Fibroblast of the conjunctiva (primary cell): ENCODE data around the gene MVP.
"Not testable (repeated sequence)": the region's sequence is repeated elsewhere in the genome, so short reads cannot be mapped to it uniquely, and the experiment has no call there.

Experiments used
- DNase-seq: peaks from one replicate; pipeline ENCODE4 v3.0.0-alpha.2; 2010; ENCODE audit warnings: low read depth

The MVP gene

DNA sequence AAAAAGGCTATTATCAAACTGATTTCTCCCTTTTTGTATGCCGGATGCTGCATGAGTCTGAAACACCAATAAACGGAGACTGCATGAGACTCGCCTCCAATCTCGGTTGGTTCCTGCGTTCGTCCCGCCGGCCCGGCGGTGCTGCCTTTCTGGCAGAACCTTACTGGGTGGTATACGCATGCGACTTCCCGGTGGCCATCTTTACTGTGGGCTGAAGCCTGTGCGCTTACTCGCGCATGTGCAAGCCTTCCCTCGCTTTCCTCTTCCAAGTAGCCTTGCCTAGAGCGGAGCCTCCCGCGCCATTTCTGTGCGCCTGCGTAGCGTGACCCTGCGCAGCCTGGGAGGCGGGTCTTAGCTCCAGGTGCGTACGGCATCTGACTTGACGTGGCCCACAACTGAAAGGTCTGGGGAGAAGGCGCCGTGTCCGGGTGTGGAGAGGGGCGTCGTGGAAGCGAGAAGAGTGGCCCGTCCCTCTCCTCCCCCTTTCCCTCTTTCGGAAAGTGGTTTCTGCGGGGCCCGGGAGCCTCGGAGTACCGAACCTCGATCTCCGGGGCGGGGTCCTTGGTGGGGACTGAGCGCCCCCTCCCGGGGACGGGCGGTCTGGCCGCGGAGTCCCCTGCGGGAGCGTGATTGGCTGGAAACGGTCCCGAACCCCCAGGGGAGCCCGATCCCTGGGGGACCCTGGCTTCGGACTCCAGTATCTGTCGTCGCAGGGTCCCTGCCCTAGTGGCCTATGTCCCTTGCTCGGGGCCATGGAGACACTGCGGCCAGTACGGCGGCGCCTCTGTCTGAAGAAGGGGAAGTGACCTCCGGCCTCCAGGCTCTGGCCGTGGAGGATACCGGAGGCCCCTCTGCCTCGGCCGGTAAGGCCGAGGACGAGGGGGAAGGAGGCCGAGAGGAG, 4.2 kb upstream of the MVP start, which contains the start of gene PAGR1:
Gene PAGR1, plus strand, starts transcription at position 360 of the 901 bp plus-strand sequence. Its CDS starts 374 bp downstream, at position 734.
- DNase-seq, result peak; percentile 100

DNA sequence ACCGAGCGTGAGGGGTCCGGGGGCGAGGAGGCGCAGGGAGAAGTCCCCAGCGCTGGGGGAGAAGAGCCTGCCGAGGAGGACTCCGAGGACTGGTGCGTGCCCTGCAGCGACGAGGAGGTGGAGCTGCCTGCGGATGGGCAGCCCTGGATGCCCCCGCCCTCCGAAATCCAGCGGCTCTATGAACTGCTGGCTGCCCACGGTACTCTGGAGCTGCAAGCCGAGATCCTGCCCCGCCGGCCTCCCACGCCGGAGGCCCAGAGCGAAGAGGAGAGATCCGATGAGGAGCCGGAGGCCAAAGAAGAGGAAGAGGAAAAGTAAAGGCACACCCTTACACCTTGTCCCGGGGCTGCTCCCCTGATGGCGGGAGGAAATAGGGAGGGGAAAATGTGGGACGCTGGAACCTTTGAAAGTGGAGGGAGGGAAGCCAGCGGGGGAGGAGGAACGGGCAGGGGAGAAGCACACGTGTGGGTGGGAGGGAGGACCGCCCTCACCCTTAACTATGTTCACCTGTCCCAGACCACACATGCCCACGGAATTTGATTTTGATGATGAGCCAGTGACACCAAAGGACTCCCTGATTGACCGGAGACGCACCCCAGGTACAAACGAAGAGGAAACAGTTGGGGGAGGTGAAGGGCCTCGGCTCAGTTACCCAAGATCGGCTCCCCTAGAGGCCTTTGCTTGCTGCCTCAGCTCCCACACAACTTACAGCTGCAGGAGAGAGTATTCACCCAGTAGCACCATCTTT, 3.4 kb upstream of the MVP start:
- DNase-seq, result no peak

DNA sequence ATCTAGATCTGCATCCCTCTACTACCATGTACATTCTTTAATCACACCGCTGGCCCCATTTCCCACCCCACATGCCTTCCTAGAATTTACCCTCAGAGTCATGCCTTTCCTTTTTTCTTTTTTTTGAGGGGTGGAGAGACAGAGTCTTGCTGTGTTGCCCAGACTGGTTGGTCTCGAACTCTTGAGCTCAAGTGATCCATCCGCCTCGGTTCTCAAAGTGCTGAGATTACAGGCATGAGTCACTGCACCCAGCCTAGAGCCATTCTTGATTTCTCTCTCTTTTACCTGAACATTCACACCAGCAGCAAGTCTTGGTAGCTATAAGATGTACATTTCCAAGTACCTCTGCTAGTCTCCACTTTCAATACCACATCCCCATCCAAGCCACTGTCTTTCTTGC, 2.2 kb upstream of the MVP start:
- no peak for DNase-seq

DNA sequence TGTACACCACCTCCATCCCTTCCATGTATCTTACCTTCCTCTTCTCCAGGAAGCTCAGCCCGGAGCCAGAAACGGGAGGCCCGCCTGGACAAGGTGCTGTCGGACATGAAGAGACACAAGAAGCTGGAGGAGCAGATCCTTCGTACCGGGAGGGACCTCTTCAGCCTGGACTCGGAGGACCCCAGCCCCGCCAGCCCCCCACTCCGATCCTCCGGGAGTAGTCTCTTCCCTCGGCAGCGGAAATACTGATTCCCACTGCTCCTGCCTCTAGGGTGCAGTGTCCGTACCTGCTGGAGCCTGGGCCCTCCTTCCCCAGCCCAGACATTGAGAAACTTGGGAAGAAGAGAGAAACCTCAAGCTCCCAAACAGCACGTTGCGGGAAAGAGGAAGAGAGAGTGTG, 756 bp upstream of the MVP start:
- no peak for DNase-seq

DNA sequence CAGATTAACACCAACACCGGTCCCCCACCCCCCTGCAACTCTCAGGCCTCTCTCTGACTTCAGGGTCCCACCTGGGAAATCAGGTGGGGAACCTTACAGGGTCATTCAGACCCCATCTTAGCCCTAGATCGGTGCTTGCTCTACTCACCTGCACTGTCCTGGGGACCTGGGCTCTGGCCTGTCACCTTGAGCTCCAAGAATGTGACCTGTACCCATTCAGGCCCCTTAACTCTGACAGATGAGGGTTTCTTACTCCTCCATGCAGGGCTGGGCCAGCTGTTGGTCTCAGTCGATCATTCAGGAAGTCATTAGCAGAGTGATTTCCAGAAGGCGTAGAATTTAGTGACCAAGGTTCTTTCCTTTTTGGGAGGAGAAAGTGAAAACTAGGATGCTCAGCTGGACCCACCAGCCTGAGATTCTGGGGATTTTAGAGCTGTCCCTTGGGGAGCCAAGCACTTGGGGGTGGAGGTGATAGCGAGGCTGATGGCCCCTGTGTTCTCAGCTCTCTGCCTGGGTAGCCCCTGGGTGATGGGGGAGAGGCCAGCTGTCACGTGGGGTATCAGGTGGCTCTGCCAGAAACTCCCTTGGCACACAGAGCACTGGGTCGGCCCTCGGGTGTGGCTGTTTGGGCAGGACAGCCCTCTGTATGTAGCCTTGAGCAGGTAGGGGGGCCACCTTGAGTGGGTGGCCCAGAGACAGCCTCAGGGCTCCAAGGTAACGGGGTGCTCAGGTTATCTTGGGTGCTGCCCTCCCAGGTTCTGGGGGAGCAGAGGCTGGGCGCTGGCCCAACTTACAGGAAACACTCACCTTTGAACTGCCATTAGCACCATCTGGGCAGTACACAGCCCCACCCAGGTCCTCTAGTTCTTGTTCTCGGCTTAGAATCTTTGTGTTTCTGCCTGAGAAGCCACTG, 724 bp downstream of the MVP start:
- DNase-seq, result no peak

DNA sequence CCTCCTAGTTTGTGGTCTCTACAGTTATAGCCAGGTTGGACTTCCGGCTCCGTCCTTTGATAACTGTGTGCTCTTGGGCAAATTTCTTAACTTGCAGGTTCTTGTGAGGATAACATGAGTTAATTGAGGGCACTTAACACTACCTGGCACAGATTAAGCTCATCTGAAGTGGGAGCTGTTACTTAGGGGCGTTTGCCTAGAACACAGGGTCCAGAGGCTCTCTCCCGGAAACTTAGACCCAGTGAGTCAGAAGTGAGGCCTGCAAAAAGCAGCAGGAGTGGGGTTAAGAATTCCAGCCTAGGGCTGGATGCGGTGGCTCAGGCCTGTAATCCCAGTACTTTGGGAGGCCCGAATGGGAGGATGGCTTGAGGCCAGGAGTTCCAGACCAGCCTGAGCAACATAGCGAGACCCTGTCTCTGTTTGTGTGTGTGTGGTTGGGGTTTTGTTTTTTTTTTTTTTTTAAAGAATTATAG, 1.4 kb downstream of the MVP start:
- peak; percentile 50 for DNase-seq

DNA sequence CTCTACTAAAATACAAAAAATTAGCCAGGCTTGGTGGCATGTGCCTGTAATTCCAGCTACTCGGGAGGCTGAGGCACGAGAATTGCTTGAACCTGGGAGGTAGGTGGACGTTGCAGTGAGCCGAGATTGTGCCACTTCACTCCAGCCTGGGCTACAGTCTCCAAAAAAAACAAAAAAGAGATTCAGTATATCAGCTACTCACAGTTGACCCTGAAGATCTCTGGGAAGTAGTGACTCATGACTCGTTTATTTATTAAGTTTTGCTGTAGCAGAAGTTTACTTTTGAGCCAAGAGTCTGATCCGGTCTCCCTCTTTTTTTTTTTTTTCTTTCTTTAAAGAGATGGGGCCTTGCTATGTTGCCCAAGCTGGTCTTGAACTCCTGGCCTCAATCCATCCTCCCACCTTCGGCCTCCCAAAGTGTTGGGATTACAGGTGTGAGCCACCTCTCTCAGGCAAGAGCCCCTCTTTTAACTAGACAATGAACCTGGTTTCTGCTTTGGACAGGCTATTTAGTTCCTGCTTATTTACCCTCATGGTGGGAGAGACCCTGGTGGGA, 4.4 kb downstream of the MVP start:
- peak; percentile 70 for DNase-seq

DNA sequence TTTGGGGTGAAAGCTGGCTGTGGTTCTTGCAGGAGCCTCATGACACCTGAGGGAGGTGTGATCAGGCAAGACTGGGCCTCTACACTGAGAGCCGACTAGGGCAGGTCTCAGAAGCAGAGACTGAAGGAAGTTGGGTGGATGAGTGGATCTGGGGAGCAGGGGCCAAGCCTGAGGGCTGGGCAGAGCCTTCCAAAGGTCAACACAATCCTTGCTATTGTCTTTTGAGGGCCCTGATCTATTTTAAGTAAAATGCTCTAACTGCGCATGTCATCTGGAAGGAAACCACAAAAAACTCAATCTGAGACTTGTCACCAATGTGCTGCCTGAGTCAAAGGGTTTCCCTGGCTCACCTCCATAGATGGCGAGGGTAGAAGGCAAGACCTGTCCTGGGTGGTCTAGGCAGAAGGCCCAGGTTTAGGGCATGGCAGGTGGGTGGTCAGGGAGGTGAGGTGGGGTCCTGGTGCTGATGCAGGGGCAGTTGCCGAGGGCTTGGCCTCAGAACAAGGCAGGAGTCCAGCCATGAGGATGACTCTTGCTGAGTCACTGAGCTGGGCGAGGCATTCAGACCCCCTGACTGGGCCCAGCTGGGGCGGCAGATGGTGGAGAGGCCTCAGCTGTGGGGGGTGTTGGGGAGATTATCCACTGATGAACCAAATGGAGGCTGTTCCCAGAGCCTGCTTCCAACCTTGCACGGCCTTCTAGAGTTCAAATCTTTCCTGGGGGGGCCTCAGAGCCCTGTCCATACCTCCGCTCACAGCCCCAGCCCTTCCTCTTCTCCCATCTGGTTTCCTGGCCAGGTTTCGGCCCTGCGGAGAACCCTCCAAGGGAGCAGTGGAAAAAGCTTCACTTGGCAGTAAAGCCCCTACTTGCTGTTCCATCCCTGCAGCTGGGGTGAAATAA, 5.1 kb downstream of the MVP start:
- DNase-seq, result peak; percentile 67

DNA sequence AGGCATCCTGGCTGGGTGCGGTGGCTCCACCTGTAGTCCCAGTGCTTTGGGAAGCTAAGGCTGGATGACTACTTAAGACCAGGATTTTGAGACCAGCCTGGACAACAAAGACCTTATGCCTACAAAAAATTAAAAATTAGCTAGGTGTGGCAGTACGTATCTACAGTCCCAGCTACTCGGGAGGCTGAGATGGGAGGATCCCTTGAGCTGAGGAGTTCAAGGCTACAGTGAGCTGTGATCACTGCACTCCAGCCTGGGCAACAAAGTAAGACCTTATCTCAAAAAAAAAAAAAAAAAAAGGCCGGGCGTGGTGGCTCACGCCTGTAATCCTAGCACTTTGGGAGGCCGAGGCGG, 6.1 kb downstream of the MVP start:
- no peak for DNase-seq

DNA sequence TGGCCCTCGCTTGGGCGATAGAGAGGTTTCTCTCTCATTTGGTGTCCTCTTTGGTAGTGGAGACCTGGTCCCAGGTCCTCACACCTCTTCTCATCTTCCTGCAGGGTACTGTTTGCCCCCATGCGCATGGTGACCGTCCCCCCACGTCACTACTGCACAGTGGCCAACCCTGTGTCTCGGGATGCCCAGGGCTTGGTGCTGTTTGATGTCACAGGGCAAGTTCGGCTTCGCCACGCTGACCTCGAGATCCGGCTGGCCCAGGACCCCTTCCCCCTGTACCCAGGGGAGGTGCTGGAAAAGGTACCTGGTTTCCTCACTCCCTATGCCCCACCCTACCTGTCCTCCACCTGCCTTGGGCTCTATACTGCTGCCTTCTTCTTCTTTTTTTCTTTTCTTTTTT, 10.5 kb downstream of the MVP start:
- no peak for DNase-seq

DNA sequence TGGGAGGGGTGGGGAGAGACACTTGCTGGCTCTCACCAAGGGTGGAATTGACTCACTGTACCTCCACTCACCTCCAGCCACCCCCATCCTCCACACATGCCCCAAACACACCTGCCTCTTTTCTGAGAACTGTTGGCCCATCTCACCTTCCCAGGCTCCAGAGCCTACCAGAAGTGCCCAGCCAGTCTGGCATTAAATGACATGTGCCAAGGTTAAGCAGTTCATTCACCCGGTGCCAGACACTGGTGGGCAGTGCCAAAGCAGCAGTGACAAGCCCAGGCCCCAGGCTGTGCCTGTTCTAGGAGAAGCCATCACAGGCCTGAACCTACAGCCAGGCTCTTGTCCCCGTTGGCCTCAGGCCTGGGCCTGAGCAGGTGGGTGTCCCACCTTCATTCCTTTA, 11.2 kb downstream of the MVP start:
- no peak for DNase-seq

DNA sequence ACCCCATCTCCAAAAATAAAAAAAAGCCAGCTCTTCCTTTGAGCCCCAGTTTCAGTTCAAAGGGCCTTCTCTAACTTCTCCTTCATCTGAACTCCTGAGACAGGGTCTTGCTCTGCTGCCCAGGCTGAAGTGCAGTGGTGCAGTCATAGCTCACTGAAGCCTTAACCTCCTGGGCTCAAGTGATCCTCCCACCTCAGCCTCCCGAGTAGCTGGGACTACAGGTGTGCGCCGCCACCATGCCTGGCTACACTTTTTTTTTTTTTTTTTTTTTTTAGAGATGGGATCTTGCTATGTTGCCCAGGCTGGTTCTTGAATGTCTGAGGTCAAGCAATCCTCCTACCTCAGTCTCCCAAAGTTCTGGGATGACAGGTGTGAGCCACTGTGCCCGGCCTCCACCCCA, 13.0 kb downstream of the MVP start:
- not testable (repeated sequence) for DNase-seq

DNA sequence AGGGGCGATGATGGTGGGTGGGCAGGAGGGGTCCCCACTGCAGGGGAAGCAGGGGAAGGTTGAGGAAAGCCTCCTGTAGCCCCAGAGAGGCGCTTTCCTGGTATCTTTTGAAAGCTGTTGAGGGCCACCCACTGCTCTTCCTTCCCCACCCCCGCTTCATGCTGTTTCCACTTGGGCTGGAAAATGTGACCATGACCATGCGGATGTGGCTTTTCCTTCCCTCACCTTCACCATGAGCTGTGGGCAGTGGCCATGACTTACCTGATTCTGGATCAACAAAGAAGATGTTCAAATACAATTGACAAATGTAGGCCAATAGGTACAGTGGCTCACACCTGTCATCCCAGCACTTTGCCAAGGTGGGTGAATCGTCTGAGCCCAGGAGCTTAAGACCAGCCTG, 13.8 kb downstream of the MVP start:
- no peak for DNase-seq

DNA sequence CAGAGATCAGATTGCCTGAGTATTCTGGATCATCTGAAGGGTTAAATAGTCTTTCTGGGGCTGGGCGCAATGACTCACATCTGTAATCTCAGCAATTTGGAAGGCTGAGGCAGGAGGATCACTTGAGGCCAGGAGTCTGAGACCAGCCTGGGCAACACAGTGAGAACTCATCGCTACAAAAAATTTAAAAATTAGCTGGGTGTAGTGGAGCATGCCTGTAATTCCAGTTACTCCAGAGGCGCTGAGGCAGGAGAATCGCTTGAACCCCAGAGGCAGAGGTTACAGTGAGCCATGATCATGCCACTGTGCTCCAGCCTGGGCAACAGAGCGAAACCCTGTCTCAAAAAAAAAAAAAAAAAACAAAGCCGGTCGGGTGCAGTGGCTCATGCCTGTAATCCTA, 15.7 kb downstream of the MVP start:
- DNase-seq, result no peak

DNA sequence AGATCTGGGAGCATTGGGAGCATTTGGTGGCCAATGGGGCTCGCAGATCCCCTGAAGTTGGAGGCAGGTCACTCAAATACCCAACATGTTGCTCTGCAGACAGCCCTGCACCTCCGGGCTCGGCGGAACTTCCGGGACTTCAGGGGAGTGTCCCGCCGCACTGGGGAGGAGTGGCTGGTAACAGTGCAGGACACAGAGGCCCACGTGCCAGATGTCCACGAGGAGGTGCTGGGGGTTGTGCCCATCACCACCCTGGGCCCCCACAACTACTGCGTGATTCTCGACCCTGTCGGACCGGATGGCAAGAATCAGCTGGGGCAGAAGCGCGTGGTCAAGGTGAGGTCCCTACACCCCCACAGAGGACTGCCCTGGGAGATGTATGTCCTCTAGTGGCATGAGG, 16.4 kb downstream of the MVP start:
- no peak for DNase-seq

DNA sequence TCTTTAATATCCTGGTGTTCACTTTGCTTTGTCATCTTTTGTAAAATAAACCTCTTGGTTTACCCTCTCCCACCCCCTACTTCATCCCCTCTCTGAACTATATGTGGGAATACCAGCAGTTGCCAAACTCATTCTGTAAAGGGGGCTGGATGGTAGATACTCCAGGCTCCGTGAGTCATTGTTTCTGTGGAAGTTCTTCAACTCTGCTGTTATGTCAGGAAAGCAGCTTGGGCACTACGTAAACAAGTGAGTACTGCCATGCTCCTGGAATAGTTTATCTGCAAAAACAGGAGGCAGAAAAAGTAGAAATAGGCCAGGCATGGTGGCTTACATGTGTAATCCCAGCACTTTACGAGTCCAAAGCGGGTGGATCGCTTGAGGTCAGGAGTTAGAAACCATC, 17.6 kb downstream of the MVP start:
- DNase-seq, result no peak

DNA sequence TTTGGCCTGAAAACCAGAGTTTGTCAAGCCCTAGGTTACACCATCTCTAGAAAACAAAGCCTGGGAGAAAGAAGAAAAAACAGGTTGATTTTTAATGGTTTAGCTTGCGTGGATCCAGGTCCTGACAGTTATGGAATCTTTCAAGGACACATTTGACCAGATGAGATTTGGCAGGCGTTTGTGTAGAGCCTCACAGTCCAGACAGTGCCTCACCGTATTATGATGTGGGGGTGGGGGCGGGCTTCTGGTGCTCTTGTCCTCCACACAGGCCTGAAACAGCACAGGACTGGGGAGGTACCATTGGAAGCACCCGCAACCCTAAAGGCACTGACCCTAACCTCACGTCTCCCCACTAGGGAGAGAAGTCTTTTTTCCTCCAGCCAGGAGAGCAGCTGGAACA, 19.6 kb downstream of the MVP start:
- no peak for DNase-seq

DNA sequence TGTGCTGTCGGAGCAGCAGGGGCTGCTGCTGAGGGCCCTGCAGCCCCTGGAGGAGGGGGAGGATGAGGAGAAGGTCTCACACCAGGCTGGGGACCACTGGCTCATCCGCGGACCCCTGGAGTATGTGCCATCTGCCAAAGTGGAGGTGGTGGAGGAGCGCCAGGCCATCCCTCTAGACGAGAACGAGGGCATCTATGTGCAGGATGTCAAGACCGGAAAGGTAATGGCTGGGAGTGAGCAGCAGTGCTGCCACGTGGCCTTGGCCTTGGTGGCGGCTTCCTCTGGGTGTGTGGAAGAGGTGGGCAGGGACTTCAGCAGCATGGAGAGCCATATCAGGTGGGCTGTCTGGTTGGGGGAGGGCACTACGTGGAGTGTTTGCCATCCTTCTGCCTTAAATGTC, 20.0 kb downstream of the MVP start:
- DNase-seq, result no peak

DNA sequence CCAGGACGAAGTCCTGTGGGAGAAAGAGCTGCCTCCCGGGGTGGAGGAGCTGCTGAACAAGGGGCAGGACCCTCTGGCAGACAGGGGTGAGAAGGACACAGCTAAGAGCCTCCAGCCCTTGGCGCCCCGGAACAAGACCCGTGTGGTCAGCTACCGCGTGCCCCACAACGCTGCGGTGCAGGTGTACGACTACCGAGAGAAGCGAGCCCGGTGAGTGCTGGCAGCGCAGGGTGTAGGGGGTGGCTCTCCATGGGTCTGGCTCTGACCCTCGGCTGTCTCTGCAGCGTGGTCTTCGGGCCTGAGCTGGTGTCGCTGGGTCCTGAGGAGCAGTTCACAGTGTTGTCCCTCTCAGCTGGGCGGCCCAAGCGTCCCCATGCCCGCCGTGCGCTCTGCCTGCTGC, 21.4 kb downstream of the MVP start:
- DNase-seq, result no peak

DNA sequence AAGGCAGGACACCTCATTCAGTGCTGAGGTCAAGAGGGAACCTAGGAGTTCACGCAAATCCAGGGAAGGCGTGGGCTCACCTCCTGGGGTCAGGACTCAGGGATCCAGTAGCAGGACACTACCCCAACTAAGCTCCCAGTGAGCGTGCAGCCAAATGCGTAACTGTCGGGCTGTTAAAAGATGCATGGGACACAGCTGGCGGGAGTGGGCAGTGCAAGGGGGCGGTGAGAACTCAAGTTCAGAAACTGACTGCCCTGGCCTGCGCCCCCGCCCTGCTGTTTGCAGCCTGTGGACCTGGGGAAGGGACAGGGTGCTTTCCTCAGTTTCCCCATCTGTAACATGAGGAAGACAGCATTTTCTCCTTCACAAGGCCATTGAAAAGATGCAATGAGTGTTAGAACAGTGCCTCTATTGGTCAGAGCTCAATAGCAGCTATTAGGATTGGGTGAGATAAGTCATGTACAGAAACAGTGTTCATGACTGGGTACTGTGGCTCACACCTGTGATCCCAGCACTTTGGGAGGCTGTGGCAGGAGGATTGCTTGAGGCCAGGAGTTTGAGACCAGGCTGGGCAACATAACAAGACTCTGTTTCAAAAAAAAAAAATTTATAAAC, 22.6 kb downstream of the MVP start:
- no peak for DNase-seq
